ENCODE measurements around the gene ASIC3. TPM values are rescaled to one million over a fixed set of nuclear protein-coding genes. Genes with fewer than 3 reads are reported as not detected.

The ASIC3 gene
- total and polyA plus RNA-seq, 2 of the 8 experiments (the other 6 are each of a cell fraction or from before 2014, with no cell fraction given): 1.6 to 1.9 TPM

- TF ChIP-seq CHD7 (IDR thresholded peaks at IDR 0.05; ENCODE audit: insufficient replicate concordance, low read length): no peak
- TF ChIP-seq RAD21 (IDR thresholded peaks at IDR 0.05 in 1 of 2, conservative IDR thresholded peaks at IDR 0.05 in 1 of 2; ENCODE audit: low read depth in 2 of 2, low read length in 2 of 2): no peak
- TF ChIP-seq RNF2 (IDR thresholded peaks at IDR 0.05; ENCODE audit: borderline replicate concordance, low read depth, low read length, missing control alignments, poor library complexity, severe bottlenecking): peak; percentile 43
- no peak for TF ChIP-seq YY1 (IDR thresholded peaks at IDR 0.05; ENCODE audit: low read depth, low read length)
- no peak; the same call in 1 of the 2 replicates for TF ChIP-seq E2F6 (IDR thresholded peaks at IDR 0.05)
These were observed 39.1 kb downstream of the ASIC3 start (continued) for GRCh38 chr7:151087245-151088018.
